WTC11 (cell line): ENCODE measurements around the gene WDR45. TPM values are rescaled to one million over a fixed set of nuclear protein-coding genes. Genes with fewer than 3 reads are reported as not detected.

Experiments used
- ATAC-seq: fragments of 200-7000 bp; cut with Tn5 transposase; 2 replicates; pipeline ENCODE4 v1.10.0; 2021; ENCODE audit warnings: mild to moderate bottlenecking, moderate library complexity
- CTCF ChIA-PET: fragments of 300-600 bp; sonication (Branson Sonifier 250); formaldehyde crosslinking; loops from one replicate; lab custom pipeline; 2021; ENCODE audit warnings: antibody characterized with exemption; lab: Charles Lee
- POLR2A ChIA-PET: fragments of 350-600 bp; sonication (Branson Sonifier 250); formaldehyde crosslinking; loops from one replicate; lab custom pipeline; 2021; ENCODE audit warnings: antibody characterized with exemption; lab: Charles Lee
- DNase-seq: peaks from one replicate; pipeline ENCODE4 v3.0.0; 2021; ENCODE audit warnings: low spot score
- H3K27ac Mint-ChIP-seq: 2 replicates; pipeline ENCODE4 v1.8.0; 2021; ENCODE audit warnings: mixed read lengths
- H3K27me3 Mint-ChIP-seq: 2 replicates; pipeline ENCODE4 v1.8.0; 2021; ENCODE audit warnings: low read depth, mild to moderate bottlenecking, moderate library complexity, mixed read lengths
- H3K36me3 Mint-ChIP-seq: 2 replicates; pipeline ENCODE4 v1.8.0; 2021; ENCODE audit warnings: mixed read lengths
- H3K4me1 Mint-ChIP-seq: 2 replicates; pipeline ENCODE4 v1.8.0; 2022; ENCODE audit warnings: mixed read lengths
- H3K4me3 Mint-ChIP-seq: 2 replicates; pipeline ENCODE4 v1.8.0; 2021; ENCODE audit warnings: mild to moderate bottlenecking, moderate library complexity, mixed read lengths
- H3K9me3 Mint-ChIP-seq: 2 replicates; pipeline ENCODE4 v1.8.0; 2021; ENCODE audit warnings: mixed read lengths
- ARID4B ChIP-seq: sonication (generic); formaldehyde crosslinking; IDR thresholded peaks from 2 replicates; pipeline ENCODE4 v1.8.0; 2023; ENCODE audit warnings: missing genetic modification reagents, mild to moderate bottlenecking, borderline replicate concordance
- ATF6 ChIP-seq: sonication (generic); formaldehyde crosslinking; IDR thresholded peaks from 2 replicates; pipeline ENCODE4 v1.8.1; 2023; ENCODE audit warnings: mild to moderate bottlenecking, missing genetic modification reagents
- CREM ChIP-seq: sonication (generic); formaldehyde crosslinking; IDR thresholded peaks from 2 replicates; pipeline ENCODE4 v1.8.1; 2022; ENCODE audit warnings: mild to moderate bottlenecking, missing genetic modification reagents, moderate library complexity
- ELF4 ChIP-seq: sonication (generic); formaldehyde crosslinking; IDR thresholded peaks from 2 replicates; pipeline ENCODE4 v1.8.1; 2022; ENCODE audit warnings: low read depth, mild to moderate bottlenecking, moderate library complexity, missing genetic modification reagents
- ERG ChIP-seq: fragments of 250-450 bp; sonication (Bioruptor Pico); IDR thresholded peaks from 2 replicates; pipeline ENCODE4 v1.8.0; 2021; ENCODE audit warnings: mild to moderate bottlenecking
- ESRRA ChIP-seq: sonication (generic); formaldehyde crosslinking; IDR thresholded peaks from 2 replicates; pipeline ENCODE4 v1.8.1; 2022; ENCODE audit warnings: mild to moderate bottlenecking, missing genetic modification reagents, borderline replicate concordance
- HMGA2 ChIP-seq: fragments of 250-450 bp; sonication (Bioruptor Pico); IDR thresholded peaks from 2 replicates; pipeline ENCODE4 v1.4.0; 2021; ENCODE audit warnings: mild to moderate bottlenecking, moderate library complexity
- MLX ChIP-seq: sonication (generic); formaldehyde crosslinking; IDR thresholded peaks from 2 replicates; pipeline ENCODE4 v1.8.1; 2023; ENCODE audit warnings: mild to moderate bottlenecking, missing genetic modification reagents, moderate library complexity
- MXD4 ChIP-seq: fragments of 250-450 bp; sonication (Bioruptor Pico); IDR thresholded peaks from 2 replicates; pipeline ENCODE4 v1.8.0; 2021; ENCODE audit warnings: mild to moderate bottlenecking, moderate library complexity, borderline replicate concordance
- NFATC4 ChIP-seq: fragments of 250-450 bp; sonication (Bioruptor Pico); IDR thresholded peaks from 2 replicates; pipeline ENCODE4 v1.9.0; 2021; ENCODE audit warnings: mild to moderate bottlenecking
- NFE2L1 ChIP-seq: sonication (generic); formaldehyde crosslinking; IDR thresholded peaks from 2 replicates; pipeline ENCODE4 v1.8.1; 2023; ENCODE audit warnings: missing genetic modification reagents
- OVOL2 ChIP-seq: fragments of 250-450 bp; sonication (Bioruptor Pico); IDR thresholded peaks from 2 replicates; pipeline ENCODE4 v1.9.0; 2021; ENCODE audit warnings: mild to moderate bottlenecking, borderline replicate concordance
- USF1 ChIP-seq: sonication (generic); formaldehyde crosslinking; IDR thresholded peaks from 2 replicates; pipeline ENCODE4 v1.8.0; 2022; ENCODE audit warnings: mild to moderate bottlenecking, missing genetic modification reagents
- ZNF232 ChIP-seq: sonication (generic); formaldehyde crosslinking; IDR thresholded peaks from 2 replicates; pipeline ENCODE4 v1.8.0; 2022; ENCODE audit warnings: mild to moderate bottlenecking, missing genetic modification reagents
- ZNF263 ChIP-seq: sonication (generic); formaldehyde crosslinking; IDR thresholded peaks from 2 replicates; pipeline ENCODE4 v1.8.1; 2022; ENCODE audit warnings: low read depth, mild to moderate bottlenecking, moderate library complexity, missing genetic modification reagents
- total RNA-seq: library from RNA; stranded (reverse); gene quantifications from 3 replicates; pipeline ENCODE4 v1.2.3, GENCODE V29; 2021

Gene WDR45
- total RNA-seq, 1 experiment from 2014 or later = 23.9 TPM

GRCh38 chrX:49096419-49096818, 16.7 kb upstream of the WDR45 start (continued):
- TF ChIP-seq USF1 (CRISPR knock-in tag) (no peak), ERG (CRISPR knock-in tag) (no peak), CREM (CRISPR knock-in tag) (no peak)

- CTCF ChIA-PET = interaction anchor here (0.7 to 1.0 kb wide), 3 partner anchors 11 to 103 kb away, joined by 3 to 4 read pairs (median 4); no protein-coding TSS in a partner anchor
- DNase-seq (no peak), ATAC-seq (no peak)
- no peak overlapping the region for H3K4me3 Mint-ChIP-seq
- H3K27ac Mint-ChIP-seq = no peak overlapping the region
- no peaks in the 10 kb centered on the region for H3K27me3 Mint-ChIP-seq
- H3K36me3 Mint-ChIP-seq = no peaks in the 10 kb centered on the region
- H3K9me3 Mint-ChIP-seq = no peaks in the 10 kb centered on the region
- H3K4me1 Mint-ChIP-seq = no peaks in the 10 kb centered on the region
- POLR2A ChIA-PET = no interaction called here
- TF ChIP-seq OVOL2 (CRISPR knock-in tag) (no peak), ZNF232 (CRISPR knock-in tag) (no peak), ARID4B (CRISPR knock-in tag) (no peak), HMGA2 (CRISPR knock-in tag) (no peak), NFATC4 (CRISPR knock-in tag) (no peak), ATF6 (CRISPR knock-in tag) (no peak), ZNF263 (CRISPR knock-in tag) (no peak), ESRRA (CRISPR knock-in tag) (no peak), ERG (CRISPR knock-in tag) (no peak), MLX (no peak), MXD4 (no peak), NFE2L1 (CRISPR knock-in tag) (no peak), ELF4 (no peak)
These were observed 9.9 kb upstream of the WDR45 start for GRCh38 chrX:49089553-49089952.
